ES-I3 (cell line): ENCODE data around the gene SPINK4.

Source experiments
- H3K36me3 ChIP-seq: 2 replicates; pipeline ENCODE4 v1.6.1; 2013; ENCODE audit warnings: mild to moderate bottlenecking, low read length, control low read depth, moderate library complexity; ENCODE audit not compliant: insufficient read depth
- H3K4me1 ChIP-seq: 2 replicates; pipeline ENCODE4 v1.6.1; 2013; ENCODE audit warnings: mild to moderate bottlenecking, control low read depth, low read length; ENCODE audit not compliant: insufficient read depth
- H3K9ac ChIP-seq: 2 replicates; pipeline ENCODE4 v1.6.1; 2013; ENCODE audit warnings: low read depth, mild to moderate bottlenecking, low read length, moderate library complexity
- H3K9me3 ChIP-seq: 2 replicates; pipeline ENCODE4 v1.6.1; 2013; ENCODE audit warnings: mild to moderate bottlenecking, low read length, moderate library complexity; ENCODE audit not compliant: control insufficient read depth, insufficient read depth

The SPINK4 gene

DNA sequence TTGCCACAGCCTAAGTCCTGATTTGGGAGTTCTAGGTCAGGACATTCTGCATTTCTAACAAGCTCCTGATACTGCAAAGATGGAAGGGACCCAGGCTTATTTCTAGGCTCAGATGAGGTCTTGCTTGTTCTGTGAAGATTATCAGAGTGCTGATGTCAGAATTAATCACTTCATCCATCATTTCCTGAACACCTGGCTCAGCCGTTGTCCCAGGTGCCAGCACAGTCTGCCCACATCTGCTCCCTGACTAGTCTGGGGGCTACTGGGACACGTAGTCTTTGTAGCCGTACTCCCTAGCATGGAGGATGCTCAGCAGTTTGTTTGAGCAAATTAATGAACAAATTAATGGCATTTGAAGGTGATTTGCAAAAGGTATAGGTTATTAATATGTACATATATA is 17.9 kb upstream of the SPINK4 start:
- H3K9me3 ChIP-seq: no peaks in the 10 kb centered on the region
- H3K36me3 ChIP-seq: no peaks in the 10 kb centered on the region
- no peaks in the 10 kb centered on the region for H3K4me1 ChIP-seq
- no peak overlapping the region for H3K9ac ChIP-seq

GRCh38 chr9:33223696-33224095 is 16.3 kb upstream of the SPINK4 start:
- Histone ChIP-seq H3K36me3 (no peaks in the 10 kb centered on the region), H3K4me1 (no peaks in the 10 kb centered on the region; the same call in 1 of the 2 replicates), H3K9me3 (no peaks in the 10 kb centered on the region), H3K9ac (no peak overlapping the region)

- Histone ChIP-seq H3K9me3 (no peaks in the 10 kb centered on the region), H3K4me1 (no peaks in the 10 kb centered on the region; the same call in 1 of the 2 replicates), H3K9ac (no peak overlapping the region), H3K36me3 (no peaks in the 10 kb centered on the region)
These were observed 14.4 kb upstream of the SPINK4 start for GRCh38 chr9:33225319-33226147.

- H3K4me1 ChIP-seq: no peaks in the 10 kb centered on the region; the same call in 1 of the 2 replicates
- H3K9me3 ChIP-seq: no peaks in the 10 kb centered on the region
- H3K36me3 ChIP-seq: no peaks in the 10 kb centered on the region
- H3K9ac ChIP-seq: no peak overlapping the region
These were observed 13.0 kb upstream of the SPINK4 start for GRCh38 chr9:33227008-33227398.

DNA sequence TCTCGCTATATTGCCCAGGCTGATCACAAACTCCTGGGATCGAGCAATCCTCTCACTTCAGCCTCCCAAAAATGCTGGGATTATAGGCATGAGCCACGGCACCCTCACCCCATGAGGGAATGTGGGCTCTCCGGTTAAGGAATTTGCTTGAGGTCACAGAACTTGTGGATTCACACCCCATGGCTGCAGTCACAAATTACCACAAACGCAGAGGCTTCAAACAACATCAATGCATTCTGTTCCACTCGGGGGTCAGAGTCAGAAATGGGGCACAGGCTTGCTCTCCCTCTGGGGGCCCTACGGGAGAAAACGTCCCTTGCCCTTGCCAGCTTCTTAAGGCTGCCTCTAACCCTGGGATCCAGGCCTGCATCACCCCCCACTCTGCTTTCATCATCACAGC is 12.2 kb upstream of the SPINK4 start:
- H3K9me3 ChIP-seq: no peaks in the 10 kb centered on the region
- no peak overlapping the region for H3K9ac ChIP-seq
- no peaks in the 10 kb centered on the region; the same call in 1 of the 2 replicates for H3K4me1 ChIP-seq
- H3K36me3 ChIP-seq: no peaks in the 10 kb centered on the region

DNA sequence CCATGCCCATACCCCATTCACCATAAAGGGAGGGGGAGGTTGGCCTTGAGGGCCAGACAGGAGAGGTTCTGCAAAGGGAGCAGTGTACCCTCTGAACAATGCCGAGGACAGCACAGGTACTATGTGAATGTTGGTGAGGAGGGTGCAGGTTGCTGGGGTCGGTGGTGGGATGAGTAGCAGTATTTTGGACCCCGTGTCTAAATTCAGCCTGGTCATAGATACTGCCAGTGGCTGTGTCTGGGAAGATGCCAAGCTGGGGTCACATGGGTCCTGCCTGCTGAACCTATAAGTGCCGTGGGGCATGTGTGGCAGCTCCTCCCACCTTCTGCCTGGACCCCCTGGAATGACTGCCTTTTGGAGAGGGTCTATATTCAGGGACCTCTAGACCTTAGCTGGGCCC is 11.4 kb upstream of the SPINK4 start:
- no peaks in the 10 kb centered on the region for H3K9me3 ChIP-seq
- no peaks in the 10 kb centered on the region for H3K36me3 ChIP-seq
- no peak overlapping the region for H3K9ac ChIP-seq
- H3K4me1 ChIP-seq: no peaks in the 10 kb centered on the region; the same call in 1 of the 2 replicates

DNA sequence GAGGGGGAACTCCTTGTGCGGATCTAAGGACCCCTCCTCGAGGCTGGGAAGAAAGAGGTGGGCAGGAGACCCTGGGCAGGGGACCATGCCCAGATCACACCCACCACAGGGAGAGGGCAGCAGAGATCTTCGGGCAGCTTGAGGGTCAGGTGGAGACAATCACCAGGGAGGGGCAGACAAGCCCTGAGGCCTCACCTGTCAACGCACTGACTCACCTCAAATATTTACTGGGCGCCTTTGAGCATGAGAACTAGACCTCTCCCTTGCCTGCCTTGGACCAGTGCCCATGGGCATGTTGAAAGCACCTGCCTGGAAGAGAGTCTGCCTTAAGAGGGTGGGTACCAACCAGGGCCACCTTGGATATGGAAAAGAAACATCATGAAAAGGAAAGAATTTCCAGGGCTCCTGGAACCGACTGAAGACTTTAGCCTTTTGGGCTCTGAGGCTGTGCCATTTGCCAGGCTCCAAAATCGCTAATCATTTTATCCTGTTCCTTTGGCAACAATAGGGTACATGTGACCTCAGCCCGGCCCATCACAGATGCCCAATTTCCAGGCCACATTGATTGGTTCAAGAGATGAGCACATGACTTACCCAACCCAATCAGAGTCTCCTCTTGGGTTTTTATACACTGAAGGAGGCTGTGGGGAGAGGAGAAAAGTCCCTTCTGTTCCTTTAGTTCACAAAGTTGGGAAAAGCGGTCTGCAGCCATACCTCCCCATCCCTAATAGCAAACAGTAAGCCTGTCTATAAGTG is 10.4 kb upstream of the SPINK4 start:
- no peaks in the 10 kb centered on the region for H3K36me3 ChIP-seq
- no peak overlapping the region for H3K9ac ChIP-seq
- no peaks in the 10 kb centered on the region for H3K9me3 ChIP-seq
- no peaks in the 10 kb centered on the region; the same call in 1 of the 2 replicates for H3K4me1 ChIP-seq

- no peaks in the 10 kb centered on the region; the same call in 1 of the 2 replicates for H3K4me1 ChIP-seq
- no peak overlapping the region for H3K9ac ChIP-seq
- no peaks in the 10 kb centered on the region for H3K9me3 ChIP-seq
- no peaks in the 10 kb centered on the region for H3K36me3 ChIP-seq
These were observed 9.0 kb upstream of the SPINK4 start for GRCh38 chr9:33230756-33231622.

- no peak overlapping the region for H3K9ac ChIP-seq
- H3K36me3 ChIP-seq: no peaks in the 10 kb centered on the region
- no peaks in the 10 kb centered on the region; the same call in 1 of the 2 replicates for H3K4me1 ChIP-seq
- no peaks in the 10 kb centered on the region for H3K9me3 ChIP-seq
These were observed 8.4 kb upstream of the SPINK4 start for GRCh38 chr9:33231623-33231942.

GRCh38 chr9:33232815-33233214 is 7.2 kb upstream of the SPINK4 start:
- no peaks in the 10 kb centered on the region for H3K36me3 ChIP-seq
- no peak overlapping the region for H3K9ac ChIP-seq
- no peaks in the 10 kb centered on the region; the same call in 1 of the 2 replicates for H3K4me1 ChIP-seq
- no peaks in the 10 kb centered on the region for H3K9me3 ChIP-seq

GRCh38 chr9:33233626-33234342 is 6.2 kb upstream of the SPINK4 start:
- Histone ChIP-seq H3K4me1 (no peaks in the 10 kb centered on the region), H3K9ac (no peak overlapping the region), H3K9me3 (no peaks in the 10 kb centered on the region), H3K36me3 (no peaks in the 10 kb centered on the region)

- Histone ChIP-seq H3K9me3 (no peaks in the 10 kb centered on the region), H3K4me1 (no peaks in the 10 kb centered on the region), H3K36me3 (no peaks in the 10 kb centered on the region), H3K9ac (no peak overlapping the region)
These were observed 5.2 kb upstream of the SPINK4 start for GRCh38 chr9:33234511-33235467.

GRCh38 chr9:33236571-33236970 is 3.4 kb upstream of the SPINK4 start:
- H3K36me3 ChIP-seq: no peaks in the 10 kb centered on the region
- no peaks in the 10 kb centered on the region for H3K4me1 ChIP-seq
- no peaks in the 10 kb centered on the region for H3K9me3 ChIP-seq
- no peak overlapping the region for H3K9ac ChIP-seq
